GM21447 (cell line): Measurements from ENCODE around the gene BICDL1.
"Not testable (repeated sequence)": the region's sequence is repeated elsewhere in the genome, so short reads cannot be mapped to it uniquely, and the experiment has no call there.

ENCODE experiments used
- ATAC-seq: cut with Tn5 transposase; IDR thresholded peaks from one replicate; pipeline ENCODE4 v1.9.1; 2021; ENCODE audit not compliant: unreplicated experiment

Gene BICDL1, protein sequence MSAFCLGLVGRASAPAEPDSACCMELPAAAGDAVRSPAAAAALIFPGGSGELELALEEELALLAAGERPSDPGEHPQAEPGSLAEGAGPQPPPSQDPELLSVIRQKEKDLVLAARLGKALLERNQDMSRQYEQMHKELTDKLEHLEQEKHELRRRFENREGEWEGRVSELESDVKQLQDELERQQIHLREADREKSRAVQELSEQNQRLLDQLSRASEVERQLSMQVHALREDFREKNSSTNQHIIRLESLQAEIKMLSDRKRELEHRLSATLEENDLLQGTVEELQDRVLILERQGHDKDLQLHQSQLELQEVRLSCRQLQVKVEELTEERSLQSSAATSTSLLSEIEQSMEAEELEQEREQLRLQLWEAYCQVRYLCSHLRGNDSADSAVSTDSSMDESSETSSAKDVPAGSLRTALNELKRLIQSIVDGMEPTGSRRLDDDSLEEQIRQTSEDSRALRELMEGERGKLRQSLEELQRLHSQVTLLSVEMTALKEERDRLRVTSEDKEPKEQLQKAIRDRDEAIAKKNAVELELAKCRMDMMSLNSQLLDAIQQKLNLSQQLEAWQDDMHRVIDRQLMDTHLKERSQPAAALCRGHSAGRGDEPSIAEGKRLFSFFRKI

DNA sequence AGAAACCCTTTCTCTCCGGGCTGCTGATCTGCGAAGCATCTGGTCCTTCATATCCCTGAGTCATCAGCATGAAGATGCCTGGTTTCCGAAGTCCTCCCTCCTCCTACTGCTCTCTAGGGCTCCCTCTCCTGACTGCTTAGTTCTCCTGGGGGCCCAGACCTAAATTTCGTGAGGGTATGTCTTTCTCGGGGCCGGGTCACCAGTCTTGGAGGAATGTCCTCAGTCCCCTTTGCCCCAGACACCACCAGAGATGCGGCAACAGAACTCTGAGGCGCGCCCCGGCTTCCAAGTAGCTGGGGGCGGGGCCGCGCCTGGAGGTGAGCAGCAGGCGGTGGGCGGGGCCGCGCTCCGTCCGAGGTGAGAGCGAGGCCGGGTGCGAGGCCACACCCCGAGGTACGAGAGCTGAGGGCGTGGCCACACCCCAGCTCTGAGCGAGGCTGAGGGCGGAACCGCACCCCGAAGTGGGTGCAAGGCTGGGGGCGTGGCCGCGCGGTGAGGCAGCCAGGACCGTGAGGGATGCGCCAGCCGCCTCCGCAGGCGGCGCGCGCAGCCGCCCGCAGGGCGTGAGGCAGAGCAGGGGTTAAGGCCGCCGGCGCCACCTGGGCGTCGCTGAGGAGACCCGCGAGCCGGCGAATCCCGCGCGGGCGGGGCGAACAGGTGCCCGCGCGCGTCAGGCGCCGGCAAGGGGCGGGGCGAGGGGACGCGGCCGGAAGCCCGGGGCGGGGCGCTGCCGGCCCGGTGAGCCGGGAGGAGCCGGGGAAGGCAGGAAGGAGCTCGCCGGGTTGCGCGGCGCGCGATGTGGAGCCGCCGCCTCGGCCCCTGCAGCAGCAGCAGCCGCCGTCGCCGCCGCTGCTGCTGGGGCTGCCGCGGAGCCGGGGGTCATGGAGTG is at the start of gene BICDL1:
Gene BICDL1 (plus strand): TSS at position 765 of the 889 bp plus-strand sequence. CDS start 633 bp downstream, outside the sequence.
- ATAC-seq, result peak; percentile 74

DNA sequence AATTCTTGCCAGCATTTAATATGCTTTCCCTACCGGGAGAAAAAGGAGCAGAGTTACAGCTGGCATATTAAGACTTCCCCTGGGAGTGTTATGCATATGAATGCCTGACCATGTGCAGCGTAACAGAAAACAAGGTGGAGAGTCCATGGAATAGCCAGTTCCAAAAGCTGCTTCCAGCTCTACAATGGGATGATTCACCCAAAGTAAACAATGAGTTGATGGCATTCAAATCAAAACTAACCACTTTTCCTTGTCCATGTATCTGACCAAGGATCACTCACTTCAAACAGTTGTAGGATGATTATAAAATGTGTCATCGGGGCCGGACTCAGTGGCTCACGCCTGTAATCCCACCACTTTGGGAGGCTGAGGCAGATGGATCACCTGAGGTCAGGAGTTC is 48.1 kb upstream of the BICDL1 start:
- no peak for ATAC-seq

DNA sequence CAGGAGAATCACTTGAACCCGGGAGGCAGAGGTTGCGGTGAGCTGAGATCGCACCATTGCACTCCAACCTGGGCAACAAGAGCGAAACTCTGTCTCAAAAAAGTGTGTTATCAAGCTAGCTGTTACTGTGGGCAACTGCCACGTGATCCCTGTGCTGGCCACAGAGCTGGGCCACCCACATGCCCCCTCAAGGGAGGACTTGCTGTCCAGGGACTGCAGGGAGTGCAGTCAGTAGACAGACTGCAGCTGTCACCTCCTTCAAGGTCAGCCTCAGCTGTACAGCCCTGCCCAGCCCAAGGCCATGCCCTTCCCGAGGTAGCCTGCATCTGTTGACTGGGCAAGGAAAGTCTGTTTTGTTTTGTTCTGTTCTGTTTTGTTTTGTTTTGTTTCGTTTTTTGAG is 46.6 kb upstream of the BICDL1 start:
- ATAC-seq, result no peak

DNA sequence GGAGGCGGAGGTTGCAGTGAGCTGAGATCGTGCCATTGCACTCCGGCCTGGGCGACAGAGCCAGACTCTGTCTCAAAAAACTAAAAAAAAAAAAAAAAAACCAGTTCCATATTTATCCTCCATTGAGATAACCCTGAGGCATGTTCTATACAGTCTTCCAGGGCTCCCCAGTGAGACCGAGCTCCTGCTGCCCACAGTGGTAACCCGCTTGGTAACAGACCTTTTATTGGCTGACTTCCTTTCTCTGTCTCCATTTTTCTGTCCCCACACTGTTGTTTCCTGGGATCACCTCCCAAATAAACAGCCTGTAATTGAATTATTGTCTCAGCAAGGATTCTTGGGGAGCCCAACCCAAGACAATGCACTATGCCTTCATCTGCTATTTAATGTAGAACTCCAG is 42.8 kb upstream of the BICDL1 start:
- ATAC-seq, result no peak

DNA sequence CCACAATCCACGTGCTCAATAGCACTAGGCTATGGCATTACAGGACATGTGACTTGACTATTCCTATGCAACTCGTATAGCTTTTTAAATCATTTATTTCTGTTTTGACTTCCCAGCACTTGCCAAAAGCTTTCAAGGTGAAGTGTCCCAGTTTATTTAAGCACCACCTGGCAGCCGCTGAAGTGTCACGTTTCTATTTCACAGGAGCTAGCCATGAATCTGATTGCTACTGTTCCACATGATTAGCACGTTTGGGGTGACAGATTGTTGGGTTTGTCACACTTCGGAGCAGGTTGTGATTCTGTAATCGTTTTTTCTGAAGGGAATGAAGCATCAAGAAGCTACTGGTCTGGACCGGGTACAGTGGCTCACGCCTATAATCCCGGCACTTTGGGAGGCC is 39.9 kb upstream of the BICDL1 start:
- ATAC-seq, result no peak

DNA sequence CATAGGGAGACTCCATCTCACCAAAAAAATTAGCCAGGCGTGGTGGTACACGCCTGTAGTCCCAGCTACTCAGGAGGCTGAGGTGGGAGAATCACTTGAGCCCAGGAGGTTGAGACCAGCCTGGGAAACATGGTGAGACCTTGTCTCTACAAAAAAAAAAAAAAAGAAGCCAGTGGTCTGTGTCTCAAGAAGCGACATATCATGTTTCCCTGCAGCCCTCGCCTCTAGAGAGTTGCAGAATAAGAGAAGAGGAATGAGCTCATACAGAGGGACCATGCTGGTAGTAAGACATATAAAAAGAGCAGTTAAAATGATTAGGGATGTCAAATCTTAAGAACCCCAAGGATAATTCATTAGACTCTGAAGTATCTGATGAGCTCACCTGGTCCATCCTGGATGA is 39.4 kb upstream of the BICDL1 start:
- no peak for ATAC-seq

DNA sequence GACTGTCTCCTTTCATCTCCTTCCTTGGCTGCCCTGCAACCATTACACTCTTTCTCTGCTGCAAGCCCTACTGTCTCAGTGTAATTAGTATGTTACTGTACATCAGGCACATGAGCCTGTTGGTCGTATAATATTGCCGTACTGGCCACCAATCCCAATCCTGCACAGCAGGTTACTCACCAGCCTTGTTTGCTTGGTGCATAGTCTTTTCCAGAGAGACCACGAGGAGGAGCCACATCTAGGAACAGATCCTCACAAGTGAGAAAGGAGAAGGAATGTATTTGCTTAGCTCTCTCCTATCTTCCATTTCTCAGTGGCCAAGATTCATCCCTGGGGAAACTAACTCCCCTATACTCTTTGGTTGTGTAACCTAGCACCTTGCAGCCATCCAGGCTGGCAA is 33.0 kb upstream of the BICDL1 start:
- ATAC-seq, result no peak

DNA sequence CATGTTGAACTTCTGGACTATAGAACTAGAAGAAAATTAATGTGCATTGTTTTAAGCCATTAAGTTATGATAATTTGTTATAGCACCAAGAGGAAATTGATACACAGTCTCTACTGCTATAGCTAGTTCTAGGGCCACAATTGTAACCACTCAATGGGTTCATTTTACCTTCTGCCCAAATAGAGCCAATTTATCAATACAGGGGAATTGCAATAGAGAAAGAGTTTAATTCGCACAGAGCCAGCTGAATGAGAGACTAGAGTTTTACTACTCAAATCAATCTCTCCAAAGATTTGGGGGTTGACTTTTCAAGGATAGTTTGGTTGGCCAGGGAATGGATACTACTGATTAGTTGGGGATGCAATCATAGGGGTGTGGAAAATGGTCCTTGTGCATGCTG is 31.9 kb upstream of the BICDL1 start:
- ATAC-seq, result no peak

DNA sequence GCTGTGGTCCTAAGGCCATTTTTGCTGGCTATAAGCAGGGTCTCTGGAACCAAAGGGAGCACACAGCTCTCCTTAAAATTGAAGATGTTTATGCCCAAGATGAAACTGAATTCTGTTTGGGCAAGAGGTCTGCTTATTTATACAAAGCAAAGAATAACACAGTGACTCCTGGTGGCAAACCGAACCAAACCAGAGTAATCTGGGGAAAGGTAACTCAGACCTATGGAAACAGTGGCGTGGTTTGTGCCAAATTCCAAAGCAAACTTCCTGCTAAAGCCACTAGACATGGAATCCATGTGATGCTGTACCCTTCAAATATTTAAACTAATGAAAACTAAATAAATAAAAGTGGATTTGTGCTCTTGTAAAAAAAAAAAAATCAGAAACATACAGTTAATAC is 29.6 kb upstream of the BICDL1 start:
- ATAC-seq, result no peak

DNA sequence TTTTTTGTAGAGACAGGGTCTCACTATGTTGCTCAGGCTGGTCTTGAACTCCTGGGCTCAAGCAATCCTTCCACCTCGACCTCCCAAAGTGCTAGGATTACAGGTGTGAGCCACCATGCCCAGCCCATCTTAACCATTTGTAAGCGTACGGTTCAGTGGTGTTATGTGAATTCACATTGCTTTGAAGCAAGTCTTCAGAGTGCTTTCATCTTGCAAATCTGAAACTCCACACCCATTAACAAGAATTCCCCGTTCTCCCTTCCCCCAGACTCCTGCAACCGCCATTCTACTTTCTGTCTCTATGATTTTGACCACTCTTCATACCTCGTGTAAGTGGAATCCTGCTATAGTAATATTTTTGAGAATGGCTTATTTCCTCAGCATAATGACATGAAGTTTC is 24.9 kb upstream of the BICDL1 start:
- no peak for ATAC-seq

DNA sequence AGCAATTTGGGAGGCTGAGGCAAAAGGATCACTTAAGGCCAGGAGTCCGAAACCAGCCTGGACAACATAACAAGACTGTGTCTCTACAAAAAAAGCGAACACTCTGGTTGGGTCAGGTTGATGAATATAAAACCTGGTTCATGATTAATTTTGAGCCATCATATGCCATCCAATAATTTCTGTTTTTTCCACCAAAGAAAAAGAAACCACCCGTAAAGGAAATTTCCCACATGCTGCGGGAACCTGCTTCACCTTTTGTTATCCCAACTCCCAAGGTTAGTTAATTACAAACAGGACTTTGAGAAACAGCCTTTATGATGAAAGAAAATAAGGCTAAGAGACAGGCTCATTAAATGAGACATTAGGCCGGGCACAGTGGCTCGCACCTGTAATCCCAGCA is 24.1 kb upstream of the BICDL1 start:
- no peak for ATAC-seq

DNA sequence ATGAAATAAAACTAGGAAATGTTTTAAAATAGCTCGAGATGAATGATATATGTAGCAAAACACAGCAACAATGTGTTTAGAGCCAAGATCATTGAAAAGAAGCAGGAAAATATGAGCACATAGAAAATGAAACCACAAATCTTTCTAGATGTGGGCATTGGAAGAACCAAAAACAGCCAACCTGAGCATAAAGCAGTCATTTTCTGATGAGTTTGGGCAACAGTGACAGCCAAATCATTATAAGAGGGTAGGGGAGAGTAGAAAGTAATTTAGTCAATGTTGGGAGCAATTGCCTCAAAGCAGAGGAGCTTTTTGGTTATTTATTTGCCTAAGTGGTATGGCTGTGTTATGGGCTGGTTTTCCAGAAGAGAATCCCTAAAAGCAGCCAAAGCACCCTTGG is 8.8 kb upstream of the BICDL1 start:
- no peak for ATAC-seq

DNA sequence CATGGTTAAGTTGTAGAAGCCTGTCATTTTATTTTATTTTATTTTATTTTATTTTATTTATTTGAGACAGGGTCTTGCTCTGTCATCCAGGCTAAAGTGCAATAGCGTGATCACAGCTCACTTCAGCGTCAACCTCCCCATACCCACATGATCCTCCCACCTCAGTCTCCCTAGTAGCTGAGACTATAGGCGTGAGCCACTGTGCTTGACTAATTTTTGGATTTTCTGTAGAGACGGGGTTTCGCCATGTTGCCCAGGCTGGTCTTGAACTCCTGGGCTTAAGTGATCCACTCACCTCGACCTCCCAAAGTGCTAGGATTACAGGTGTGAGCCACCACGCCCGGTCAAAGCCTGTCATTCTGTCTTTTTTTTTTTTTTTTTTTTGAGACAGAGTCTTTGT is 8.3 kb upstream of the BICDL1 start:
- ATAC-seq, result not testable (repeated sequence)

DNA sequence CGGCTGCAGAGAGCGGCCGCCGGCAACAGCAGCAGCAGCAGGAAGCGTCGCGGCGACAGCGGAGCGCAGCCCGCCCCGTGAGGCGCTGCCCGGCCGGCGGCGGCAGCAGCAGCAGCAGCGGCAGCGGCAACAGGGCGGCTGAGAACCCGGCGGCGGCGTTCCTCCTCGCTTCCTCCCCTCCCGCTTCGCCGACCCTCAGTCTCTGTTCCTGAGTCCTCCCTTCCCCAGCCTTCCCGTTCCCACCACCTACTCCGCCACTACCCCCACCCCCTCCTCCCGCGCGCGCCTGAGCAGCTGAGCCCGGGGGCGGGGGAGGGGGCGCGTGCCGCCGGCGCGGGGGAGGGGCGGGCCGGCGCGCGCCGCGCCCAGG is 310 bp downstream of the BICDL1 start:
- ATAC-seq, result peak; percentile 26

DNA sequence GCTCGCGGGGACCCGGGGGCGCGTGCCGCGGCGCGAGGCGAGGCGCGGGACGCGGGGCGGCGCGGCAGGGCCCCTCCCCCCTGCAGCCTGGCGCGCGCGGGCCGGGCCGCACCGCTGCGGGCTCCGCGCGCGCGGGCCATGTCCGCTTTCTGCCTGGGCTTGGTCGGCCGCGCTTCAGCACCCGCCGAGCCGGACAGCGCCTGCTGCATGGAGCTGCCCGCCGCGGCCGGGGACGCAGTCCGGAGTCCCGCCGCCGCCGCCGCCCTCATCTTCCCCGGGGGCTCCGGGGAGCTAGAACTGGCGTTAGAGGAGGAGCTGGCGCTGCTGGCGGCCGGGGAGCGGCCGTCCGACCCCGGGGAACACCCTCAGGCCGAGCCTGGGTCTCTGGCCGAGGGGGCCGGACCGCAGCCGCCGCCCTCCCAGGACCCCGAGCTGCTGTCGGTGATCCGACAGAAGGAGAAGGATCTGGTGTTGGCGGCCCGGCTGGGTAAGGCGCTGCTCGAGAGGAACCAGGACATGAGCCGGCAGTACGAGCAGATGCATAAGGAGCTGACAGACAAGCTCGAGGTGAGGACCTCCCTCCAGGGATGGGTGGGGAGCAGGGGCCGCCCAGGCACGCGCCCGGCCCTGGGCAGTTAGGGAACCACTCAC is 820 bp downstream of the BICDL1 start:
- ATAC-seq, result peak; percentile 23

DNA sequence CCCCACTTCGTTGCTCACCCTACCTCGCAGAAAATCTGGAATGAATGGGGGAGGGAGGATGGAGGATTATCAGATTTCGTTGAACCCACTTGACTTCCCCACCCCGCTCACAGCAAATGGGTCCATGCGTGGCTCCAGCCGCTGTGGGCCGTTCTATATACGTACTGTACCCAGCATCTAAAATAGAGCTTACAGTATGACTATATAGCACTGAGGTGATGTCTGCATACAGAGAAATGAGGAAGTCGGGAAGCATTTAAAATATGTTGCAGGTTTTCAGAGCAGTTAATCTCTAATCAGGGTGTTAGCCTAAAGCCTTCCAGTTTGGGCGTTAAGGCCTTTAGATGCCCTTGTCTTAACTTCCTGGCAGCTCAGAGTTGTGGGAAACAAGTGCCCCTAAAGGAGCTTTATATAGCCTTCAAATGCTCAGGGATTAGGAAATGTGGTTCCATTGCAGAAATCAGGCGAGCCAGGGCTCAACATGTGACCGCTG is 1.4 kb downstream of the BICDL1 start:
- ATAC-seq, result no peak

DNA sequence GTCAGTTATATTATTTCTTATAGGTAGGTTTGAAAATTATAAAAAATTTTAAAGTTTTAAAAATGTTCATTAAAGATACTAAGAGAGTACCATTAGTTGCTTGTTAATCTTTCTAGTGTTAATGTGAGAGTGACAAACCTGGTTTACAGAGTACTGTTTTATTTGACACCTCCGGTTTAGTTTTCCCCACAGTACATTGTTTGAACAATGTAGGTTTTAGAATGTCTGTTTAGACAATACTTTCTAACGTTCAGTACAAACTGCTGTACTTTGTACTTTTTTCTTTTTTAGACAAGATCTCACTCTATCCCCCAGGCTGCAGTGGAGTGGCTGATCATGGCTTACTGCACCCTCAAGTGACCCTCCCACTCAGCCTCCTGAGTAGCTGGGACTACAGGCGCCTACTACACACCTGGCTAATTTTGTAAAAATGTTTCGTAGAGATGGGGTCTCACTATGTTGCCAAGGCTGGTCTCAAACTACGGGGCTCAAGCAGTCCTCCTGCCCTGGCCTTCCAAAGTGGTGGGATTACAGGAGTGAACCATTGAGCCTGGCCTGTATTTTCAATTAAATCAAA is 3.2 kb downstream of the BICDL1 start:
- ATAC-seq, result no peak

DNA sequence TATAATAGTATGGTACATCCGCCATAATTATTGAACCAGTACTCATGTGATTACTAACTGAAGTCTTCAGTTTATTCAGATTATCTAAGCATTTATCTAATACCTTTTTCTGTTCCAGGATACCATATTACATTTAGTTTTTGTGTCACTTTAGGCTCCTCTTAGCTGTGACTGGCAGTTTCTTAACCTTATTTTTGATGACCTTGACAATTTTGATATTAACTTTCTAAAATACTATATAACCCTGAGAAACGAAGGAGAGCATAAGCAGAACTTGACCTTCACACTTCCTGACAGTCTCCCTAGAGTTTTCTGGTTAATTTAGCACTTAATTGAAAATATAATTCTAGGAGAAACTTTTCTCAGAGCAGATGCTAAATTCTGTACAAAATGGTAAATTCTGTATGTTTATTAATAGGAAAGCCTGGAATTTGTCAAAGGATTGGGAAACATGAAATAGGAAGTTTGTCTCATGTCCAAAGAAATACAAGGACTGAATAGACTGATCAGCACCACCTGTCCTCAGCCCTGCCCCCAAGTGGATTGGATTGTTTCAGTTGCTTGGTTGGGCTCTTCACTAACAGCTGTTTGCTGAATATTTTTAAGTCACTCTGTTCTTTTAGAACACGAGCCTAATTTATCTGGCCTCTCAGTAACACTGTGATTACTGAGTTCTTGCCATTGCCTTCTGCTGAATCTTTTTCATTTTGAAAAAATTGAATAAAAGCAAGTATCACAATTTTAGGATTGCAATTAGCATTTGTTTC is 6.0 kb downstream of the BICDL1 start:
- ATAC-seq, result no peak

DNA sequence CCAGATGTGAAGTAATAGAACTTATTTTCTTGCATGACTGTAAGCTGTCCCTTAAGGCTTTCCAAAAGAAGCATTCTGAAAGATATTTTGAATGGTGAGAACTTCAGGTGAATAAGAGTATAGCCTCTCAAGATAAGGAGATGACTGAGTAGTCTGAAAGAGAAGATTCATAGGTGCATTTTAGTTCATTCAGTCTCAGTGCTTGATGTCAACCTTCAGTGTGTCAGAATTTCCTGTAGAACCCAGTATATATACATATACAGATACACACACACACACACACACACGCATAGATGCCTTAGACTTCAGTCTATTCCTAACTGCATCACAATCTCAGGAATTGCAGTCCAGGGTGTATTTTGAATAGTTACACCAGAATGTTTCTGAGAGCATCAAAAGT is 7.4 kb downstream of the BICDL1 start:
- ATAC-seq, result no peak
